DOHH2 (cell line): ENCODE results near the gene RFTN2.

Source experiments
- EZH2phosphoT487 ChIP-seq: fragments of 200-600 bp; sonication (generic); IDR thresholded peaks from 2 replicates; pipeline ENCODE4 v1.6.1; 2017; ENCODE audit warnings: borderline replicate concordance, mild to moderate bottlenecking, antibody characterized with exemption, low read length, moderate library complexity, mixed read lengths
- TF ChIP-seq, protein P1 (sequence below): fragments of 200-600 bp; sonication (generic); IDR thresholded peaks from one replicate; pipeline ENCODE4 v1.5.1; 2014; ENCODE audit warnings: antibody characterized with exemption, mild to moderate bottlenecking, low read depth, low read length; ENCODE audit not compliant: poor library complexity, severe bottlenecking

- TF ChIP-seq, protein P1, sequence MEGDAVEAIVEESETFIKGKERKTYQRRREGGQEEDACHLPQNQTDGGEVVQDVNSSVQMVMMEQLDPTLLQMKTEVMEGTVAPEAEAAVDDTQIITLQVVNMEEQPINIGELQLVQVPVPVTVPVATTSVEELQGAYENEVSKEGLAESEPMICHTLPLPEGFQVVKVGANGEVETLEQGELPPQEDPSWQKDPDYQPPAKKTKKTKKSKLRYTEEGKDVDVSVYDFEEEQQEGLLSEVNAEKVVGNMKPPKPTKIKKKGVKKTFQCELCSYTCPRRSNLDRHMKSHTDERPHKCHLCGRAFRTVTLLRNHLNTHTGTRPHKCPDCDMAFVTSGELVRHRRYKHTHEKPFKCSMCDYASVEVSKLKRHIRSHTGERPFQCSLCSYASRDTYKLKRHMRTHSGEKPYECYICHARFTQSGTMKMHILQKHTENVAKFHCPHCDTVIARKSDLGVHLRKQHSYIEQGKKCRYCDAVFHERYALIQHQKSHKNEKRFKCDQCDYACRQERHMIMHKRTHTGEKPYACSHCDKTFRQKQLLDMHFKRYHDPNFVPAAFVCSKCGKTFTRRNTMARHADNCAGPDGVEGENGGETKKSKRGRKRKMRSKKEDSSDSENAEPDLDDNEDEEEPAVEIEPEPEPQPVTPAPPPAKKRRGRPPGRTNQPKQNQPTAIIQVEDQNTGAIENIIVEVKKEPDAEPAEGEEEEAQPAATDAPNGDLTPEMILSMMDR = no peak
- no peak for TF ChIP-seq EZH2phosphoT487
These were observed 98.8 kb downstream of the RFTN2 start for GRCh38 chr2:197576631-197577030.
